CD14-positive monocyte (primary cell): ENCODE data around the gene ITPK1. TPM values are rescaled to one million over a fixed set of nuclear protein-coding genes. Genes with fewer than 3 reads are reported as not detected.

Experiments used
- DNase-seq, 3 donors: peaks; one replicate each; pipeline ENCODE4 v3.0.0-alpha.2; 2011 to 2022
- H2AFZ ChIP-seq: 2 replicates; pipeline ENCODE4 v1.6.0; 2012; ENCODE audit warnings: mild to moderate bottlenecking, low read depth, low read length, inconsistent platforms; ENCODE audit not compliant: insufficient read depth, poor library complexity, severe bottlenecking
- H3K27ac ChIP-seq, 2 donors: 1 replicate in 1 of 2; 2 replicates in 1 of 2; pipeline ENCODE4 v1.5.1; 2012 to 2013; ENCODE audit warnings: low read length in 2 of 2, control low read depth in 1 of 2, inconsistent platforms in 1 of 2, low read depth in 1 of 2, mild to moderate bottlenecking in 1 of 2
- H3K27me3 ChIP-seq, 2 donors: one replicate each; pipeline versions ENCODE4 v1.6.0 to v1.6.1; 2011 to 2013; ENCODE audit warnings: low read length in 2 of 2; ENCODE audit not compliant: control insufficient read depth in 2 of 2, insufficient read depth in 2 of 2
- H3K36me3 ChIP-seq, 2 donors: replicated peaks in 1 of 2; 1 replicate in 1 of 2; 2 replicates in 1 of 2; pipeline versions ENCODE4 v1.5.1 to v1.6.1; 2012 to 2013; ENCODE audit warnings: low read length in 2 of 2, control low read depth in 1 of 2, inconsistent platforms in 1 of 2, mild to moderate bottlenecking in 1 of 2; ENCODE audit not compliant: insufficient read depth in 2 of 2, control insufficient read depth in 1 of 2
- H3K4me1 ChIP-seq, 2 donors: 1 replicate in 1 of 2; 2 replicates in 1 of 2; pipeline versions ENCODE4 v1.5.1 to v1.6.1; 2012 to 2013; ENCODE audit warnings: low read length in 2 of 2, control low read depth in 1 of 2, inconsistent platforms in 1 of 2, mild to moderate bottlenecking in 1 of 2, moderate library complexity in 1 of 2; ENCODE audit not compliant: insufficient read depth in 2 of 2, control insufficient read depth in 1 of 2
- H3K4me2 ChIP-seq: replicated peaks from 2 replicates; pipeline ENCODE3; 2012; ENCODE audit warnings: low read length, moderate library complexity, mild to moderate bottlenecking; ENCODE audit not compliant: poor library complexity, severe bottlenecking; ENCODE audit errors: extremely low read depth
- H3K4me3 ChIP-seq, 3 experiments: fragments of 200-600 bp in 1 of 3; sonication (generic) in 1 of 3; replicated peaks in 1 of 3; 1 replicate in 2 of 3; 2 replicates in 1 of 3; pipeline ENCODE4 v1.5.1; 2011 to 2013; ENCODE audit warnings: low read length in 3 of 3, mild to moderate bottlenecking in 3 of 3, control low read depth in 2 of 3, low read depth in 2 of 3, inconsistent platforms in 1 of 3, moderate library complexity in 1 of 3
- H3K79me2 ChIP-seq: 2 replicates; pipeline ENCODE4 v1.6.0; 2012; ENCODE audit warnings: mild to moderate bottlenecking, control low read depth, inconsistent platforms, low read length, moderate library complexity; ENCODE audit not compliant: insufficient read depth
- H3K9ac ChIP-seq: 2 replicates; pipeline ENCODE4 v1.6.0; 2017; ENCODE audit warnings: low read length, mild to moderate bottlenecking; ENCODE audit not compliant: insufficient read depth, poor library complexity, severe bottlenecking
- H3K9me3 ChIP-seq, 2 donors: replicated peaks in 1 of 2; 1 replicate in 1 of 2; 2 replicates in 1 of 2; pipeline versions ENCODE4 v1.5.1 to v1.6.1; 2012 to 2013; ENCODE audit warnings: low read length in 2 of 2, control low read depth in 1 of 2; ENCODE audit not compliant: control insufficient read depth in 1 of 2, insufficient read depth in 1 of 2
- H4K20me1 ChIP-seq: 2 replicates; pipeline ENCODE4 v1.6.0; 2012; ENCODE audit warnings: mild to moderate bottlenecking, low read length, control low read depth, moderate library complexity; ENCODE audit not compliant: insufficient read depth
- H3K27ac Mint-ChIP-seq, 7 donors: one replicate each; pipeline ENCODE4 v1.8.0; 2020; ENCODE audit warnings: mild to moderate bottlenecking in 7 of 7, mixed read lengths in 7 of 7, moderate library complexity in 6 of 7, inconsistent platforms in 2 of 7
- H3K27me3 Mint-ChIP-seq, 3 donors: one replicate each; pipeline ENCODE4 v1.8.0; 2021 to 2022; ENCODE audit warnings: low read depth in 3 of 3, mild to moderate bottlenecking in 3 of 3, mixed read lengths in 3 of 3, moderate library complexity in 3 of 3, inconsistent platforms in 1 of 3
- H3K36me3 Mint-ChIP-seq, 2 donors: one replicate each; pipeline ENCODE4 v1.8.0; 2020; ENCODE audit warnings: mixed read lengths in 2 of 2, inconsistent platforms in 1 of 2, mild to moderate bottlenecking in 1 of 2
- H3K4me1 Mint-ChIP-seq: one replicate; pipeline ENCODE4 v1.8.0; 2020; ENCODE audit warnings: mild to moderate bottlenecking, mixed read lengths
- H3K4me3 Mint-ChIP-seq, 2 donors: one replicate each; pipeline ENCODE4 v1.8.0; 2020; ENCODE audit warnings: mild to moderate bottlenecking in 2 of 2, mixed read lengths in 2 of 2, moderate library complexity in 1 of 2
- H3K9me3 Mint-ChIP-seq, 7 donors: one replicate each; pipeline ENCODE4 v1.8.0; 2020 to 2022; ENCODE audit warnings: mixed read lengths in 7 of 7, mild to moderate bottlenecking in 6 of 7, moderate library complexity in 6 of 7, inconsistent platforms in 2 of 7
- CTCF ChIP-seq: fragments of 200-600 bp; IDR thresholded peaks from one replicate; pipeline ENCODE4 v1.8.0; 2022; ENCODE audit warnings: antibody characterized with exemption, mild to moderate bottlenecking
- WGBS: methylation state at CpG from one replicate; pipeline ENCODE4 v1.1.5; 2013; ENCODE audit warnings: missing lambda C conversion rate; ENCODE audit not compliant: insufficient coverage; 5-methylcytosine and 5-hydroxymethylcytosine counted together
- intact Hi-C, 2 donors: fragments of 100-400 bp; cut with micrococcal nuclease; formaldehyde crosslinking; loops; one replicate each; pipeline versions ENCODE4 v1.15.0 to v1.15.1; 2023
- polyA plus RNA-seq, 3 donors: library from polyadenylated mRNA; depleted of rRNA in 1 of 3; unstranded in 2 of 3; stranded (reverse) in 1 of 3; fragments of 300-500 nt in 2 of 3; fragments of >200 nt in 1 of 3; fragmentation: Illumina TruSeq in 2 of 3; gene quantifications; 1 replicate in 2 of 3; 2 replicates in 1 of 3; pipeline ENCODE4 v1.2.3, GENCODE V29; 2012 to 2021

Gene ITPK1
- polyA plus RNA-seq, 3 donors: 57.1 to 144 (median 63.0) TPM

GRCh38 chr14:92952481-92953298 is 163.0 kb downstream of the ITPK1 start:
- Histone ChIP-seq H4K20me1 (peaks cover 75% of the 10 kb centered on the region), H3K79me2 (peaks cover 4% of the 10 kb centered on the region), H3K27me3 (no peaks in the 10 kb centered on the region), H3K4me1 (no peaks in the 10 kb centered on the region), H3K36me3 (peaks cover 73 to 92% of the 10 kb centered on the region in 2 donors), H3K9ac (no peak overlapping the region), H2AFZ (no peak overlapping the region), H3K27ac (no peak overlapping the region), H3K4me2 (no peak overlapping the region), H3K4me3 (no peak overlapping the region), H3K9me3 (no peaks in the 10 kb centered on the region)
- H3K4me3 Mint-ChIP-seq: no peak overlapping the region
- peak overlapping the region in 2 of 7 donors; percentile 19 to 60 for H3K27ac Mint-ChIP-seq
- no peaks in the 10 kb centered on the region for H3K4me1 Mint-ChIP-seq
- no peaks in the 10 kb centered on the region for H3K27me3 Mint-ChIP-seq
- no peak for DNase-seq
- H3K9me3 Mint-ChIP-seq: no peaks in the 10 kb centered on the region
- no peak for TF ChIP-seq CTCF
- 84% methylated on average over 28 of the region's 32 CpGs for WGBS
- intact Hi-C loops: loop anchor here (1.0 to 10.0 kb wide), 5 partner anchors 186 to 940 kb away; no protein-coding TSS in a partner anchor
- H3K36me3 Mint-ChIP-seq: peaks cover 80 to 97% of the 10 kb centered on the region in 2 donors

- intact Hi-C loops: loop anchor here (1.0 to 10.0 kb wide), 5 partner anchors 187 to 940 kb away; no protein-coding TSS in a partner anchor
- Histone ChIP-seq H2AFZ (no peak overlapping the region), H3K27me3 (no peaks in the 10 kb centered on the region), H4K20me1 (peaks cover 76% of the 10 kb centered on the region), H3K36me3 (peaks cover 73 to 92% of the 10 kb centered on the region in 2 donors), H3K4me2 (no peak overlapping the region), H3K79me2 (peaks cover 4% of the 10 kb centered on the region), H3K27ac (no peak overlapping the region), H3K9me3 (no peaks in the 10 kb centered on the region), H3K4me3 (no peak overlapping the region), H3K4me1 (no peaks in the 10 kb centered on the region), H3K9ac (no peak overlapping the region)
- no peaks in the 10 kb centered on the region for H3K4me1 Mint-ChIP-seq
- peaks cover 80 to 97% of the 10 kb centered on the region in 2 donors for H3K36me3 Mint-ChIP-seq
- no peaks in the 10 kb centered on the region for H3K27me3 Mint-ChIP-seq
- 29% methylated on average over 14 of the region's 18 CpGs for WGBS
- no peaks in the 10 kb centered on the region for H3K9me3 Mint-ChIP-seq
- peak overlapping the region in 4 of 7 donors; percentile 5 to 68 (median 42) for H3K27ac Mint-ChIP-seq
- peak; percentile 60 to 71 (median 64) for DNase-seq
- peak; percentile 91 for TF ChIP-seq CTCF
- no peak overlapping the region for H3K4me3 Mint-ChIP-seq
These were observed 163.7 kb downstream of the ITPK1 start for GRCh38 chr14:92951912-92952471.
